HAP-1 (cell line): ENCODE results near the gene HOXB9.

Experiments
- DNase-seq, 2 experiments: peaks; one replicate each; pipeline ENCODE4 v3.0.0-alpha.2; 2016 to 2020; ENCODE audit warnings: low spot score in 2 of 2
- H3K27me3 ChIP-seq: fragments of 250-450 bp; sonication (Bioruptor Pico); 2 replicates; pipeline ENCODE4 v1.5.1; 2020; ENCODE audit warnings: low read depth, mild to moderate bottlenecking, moderate library complexity
- H3K36me3 ChIP-seq: fragments of 250-450 bp; sonication (Bioruptor Pico); replicated peaks from 2 replicates; pipeline ENCODE4 v1.5.1; 2020; ENCODE audit warnings: mild to moderate bottlenecking
- H3K4me1 ChIP-seq: fragments of 250-450 bp; sonication (Bioruptor Pico); 2 replicates; pipeline ENCODE4 v1.5.1; 2020; ENCODE audit warnings: mild to moderate bottlenecking
- H3K4me3 ChIP-seq: fragments of 250-450 bp; sonication (Bioruptor Pico); 2 replicates; pipeline ENCODE4 v1.5.1; 2020; ENCODE audit warnings: mild to moderate bottlenecking, moderate library complexity
- H3K9me3 ChIP-seq: fragments of 250-450 bp; sonication (Bioruptor Pico); 2 replicates; pipeline ENCODE4 v1.5.1; 2020; ENCODE audit warnings: mild to moderate bottlenecking, moderate library complexity
- in situ Hi-C: fragments of 300-500 bp; cut with MboI; formaldehyde crosslinking; loops from 3 replicates; pipeline ENCODE4 v1.14.3; 2020; ENCODE audit warnings: low sequenced_read_pairs, inconsistent platforms, mixed read lengths

HOXB9 gene

DNA sequence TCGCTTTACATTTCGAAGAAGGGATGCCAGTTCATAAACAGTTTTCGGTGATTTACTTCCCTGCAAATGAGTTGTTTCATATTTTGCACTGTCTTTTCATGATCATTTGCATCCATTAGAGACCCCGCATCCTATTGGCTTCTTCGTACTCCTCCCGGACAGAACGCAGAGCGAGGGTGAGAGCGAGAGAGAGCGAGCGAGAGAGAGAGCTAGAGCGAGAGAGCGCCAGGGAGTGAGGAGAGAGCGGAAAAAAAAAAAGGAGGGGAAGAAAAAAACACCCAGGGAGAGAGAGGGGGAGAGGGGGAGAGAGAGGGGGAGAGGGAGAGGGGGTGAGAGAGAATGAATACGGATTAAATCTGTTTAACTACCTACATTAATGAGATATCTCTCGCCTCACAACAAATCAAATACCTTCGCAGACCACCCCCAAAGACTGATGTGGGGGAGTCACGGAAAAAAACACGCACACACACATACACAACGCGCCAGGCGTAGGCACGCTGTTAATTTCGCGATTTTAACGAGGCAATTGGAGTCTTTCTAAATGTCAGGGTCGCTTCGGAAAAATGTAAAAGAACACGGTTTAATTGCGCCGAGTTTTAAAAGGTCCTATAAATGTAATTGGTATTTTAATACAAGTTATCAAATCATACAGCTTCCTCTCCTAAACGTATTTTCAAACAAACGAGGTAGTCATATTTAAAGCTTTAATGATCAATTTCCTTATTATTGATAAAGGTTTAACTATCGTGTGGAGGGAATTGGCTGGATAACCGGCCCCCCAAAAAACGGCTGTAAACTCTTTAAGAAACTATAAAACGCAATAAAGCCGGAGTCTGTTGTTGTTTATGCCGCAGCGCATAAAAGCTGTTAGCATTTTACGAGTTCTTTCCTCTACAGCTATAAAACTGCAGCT, 10.9 kb downstream of the HOXB9 start, which contains the start of gene HOXB8:
Gene HOXB8, minus strand, starts transcription at position 246 of the 916 bp plus-strand sequence. CDS start 588 bp downstream, outside the sequence.
- no peak for DNase-seq
- Histone ChIP-seq H3K9me3 (no peaks in the 10 kb centered on the region), H3K36me3 (no peaks in the 10 kb centered on the region), H3K27me3 (peaks cover 64% of the 10 kb centered on the region), H3K4me1 (peaks cover 2% of the 10 kb centered on the region; the same call in 1 of the 2 replicates), H3K4me3 (no peak within 1 kb of the TSS)
- in situ Hi-C loops: no loop called here

- no peak for DNase-seq
- H3K9me3 ChIP-seq: no peaks in the 10 kb centered on the region
- in situ Hi-C loops: no loop called here
- peaks cover 2% of the 10 kb centered on the region; the same call in 1 of the 2 replicates for H3K4me1 ChIP-seq
- H3K36me3 ChIP-seq: no peaks in the 10 kb centered on the region
- H3K4me3 ChIP-seq: no peak overlapping the region
- H3K27me3 ChIP-seq: peaks cover 53% of the 10 kb centered on the region
Measured at GRCh38 chr17:48613862-48614694, 12.1 kb downstream of the HOXB9 start.

- Histone ChIP-seq H3K36me3 (no peaks in the 10 kb centered on the region), H3K4me1 (peaks cover 2% of the 10 kb centered on the region; the same call in 1 of the 2 replicates), H3K27me3 (peaks cover 44% of the 10 kb centered on the region), H3K4me3 (peak overlapping the region; percentile 27), H3K9me3 (no peaks in the 10 kb centered on the region)
- in situ Hi-C loops: no loop called here
- DNase-seq: peak; percentile 47 to 70
Measured at GRCh38 chr17:48612854-48613691, 13.1 kb downstream of the HOXB9 start.

GRCh38 chr17:48612456-48612853, 13.7 kb downstream of the HOXB9 start:
- Histone ChIP-seq H3K4me1 (peaks cover 2% of the 10 kb centered on the region; the same call in 1 of the 2 replicates), H3K36me3 (no peaks in the 10 kb centered on the region), H3K4me3 (peak overlapping the region; percentile 27), H3K9me3 (no peaks in the 10 kb centered on the region), H3K27me3 (peaks cover 38% of the 10 kb centered on the region)
- DNase-seq: peak; percentile 53 to 58
- in situ Hi-C loops: no loop called here

- H3K4me3 ChIP-seq: no peak overlapping the region
Measured at GRCh38 chr17:48611681-48612455, 14.3 kb downstream of the HOXB9 start.

DNA sequence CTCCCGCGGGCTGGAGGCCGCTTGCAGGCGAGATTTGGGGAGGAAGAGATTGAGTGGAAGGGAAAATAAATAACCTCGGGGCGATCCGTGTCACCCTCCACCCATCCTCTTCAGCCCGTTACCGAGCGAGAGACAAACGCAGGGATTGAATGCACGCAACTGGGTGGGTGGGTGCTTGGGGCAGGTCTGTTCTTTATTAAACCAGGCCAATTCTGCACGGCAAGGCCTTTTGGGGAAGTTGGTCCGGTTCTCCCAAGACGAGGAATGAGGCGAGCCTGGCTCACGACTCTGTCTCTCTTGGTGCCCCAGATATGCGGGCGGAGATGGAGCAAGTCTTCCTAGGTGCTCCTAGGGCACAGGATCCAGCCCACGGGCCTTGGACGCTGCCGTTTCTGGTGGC, 14.9 kb downstream of the HOXB9 start:
- in situ Hi-C loops: no loop called here
- peaks cover 2% of the 10 kb centered on the region; the same call in 1 of the 2 replicates for H3K4me1 ChIP-seq
- H3K9me3 ChIP-seq: no peaks in the 10 kb centered on the region
- H3K36me3 ChIP-seq: no peaks in the 10 kb centered on the region
- DNase-seq: no peak
- H3K4me3 ChIP-seq: no peak overlapping the region
- peaks cover 25% of the 10 kb centered on the region for H3K27me3 ChIP-seq

More at GRCh38 chr17:48611681-48612455, 14.3 kb downstream of the HOXB9 start:
- H3K9me3 ChIP-seq: no peaks in the 10 kb centered on the region
- H3K4me1 ChIP-seq: peaks cover 2% of the 10 kb centered on the region; the same call in 1 of the 2 replicates
- DNase-seq: peak in 1 of 2 experiments; percentile 71
- peaks cover 32% of the 10 kb centered on the region for H3K27me3 ChIP-seq
- in situ Hi-C loops: no loop called here
- H3K36me3 ChIP-seq: no peaks in the 10 kb centered on the region

DNA sequence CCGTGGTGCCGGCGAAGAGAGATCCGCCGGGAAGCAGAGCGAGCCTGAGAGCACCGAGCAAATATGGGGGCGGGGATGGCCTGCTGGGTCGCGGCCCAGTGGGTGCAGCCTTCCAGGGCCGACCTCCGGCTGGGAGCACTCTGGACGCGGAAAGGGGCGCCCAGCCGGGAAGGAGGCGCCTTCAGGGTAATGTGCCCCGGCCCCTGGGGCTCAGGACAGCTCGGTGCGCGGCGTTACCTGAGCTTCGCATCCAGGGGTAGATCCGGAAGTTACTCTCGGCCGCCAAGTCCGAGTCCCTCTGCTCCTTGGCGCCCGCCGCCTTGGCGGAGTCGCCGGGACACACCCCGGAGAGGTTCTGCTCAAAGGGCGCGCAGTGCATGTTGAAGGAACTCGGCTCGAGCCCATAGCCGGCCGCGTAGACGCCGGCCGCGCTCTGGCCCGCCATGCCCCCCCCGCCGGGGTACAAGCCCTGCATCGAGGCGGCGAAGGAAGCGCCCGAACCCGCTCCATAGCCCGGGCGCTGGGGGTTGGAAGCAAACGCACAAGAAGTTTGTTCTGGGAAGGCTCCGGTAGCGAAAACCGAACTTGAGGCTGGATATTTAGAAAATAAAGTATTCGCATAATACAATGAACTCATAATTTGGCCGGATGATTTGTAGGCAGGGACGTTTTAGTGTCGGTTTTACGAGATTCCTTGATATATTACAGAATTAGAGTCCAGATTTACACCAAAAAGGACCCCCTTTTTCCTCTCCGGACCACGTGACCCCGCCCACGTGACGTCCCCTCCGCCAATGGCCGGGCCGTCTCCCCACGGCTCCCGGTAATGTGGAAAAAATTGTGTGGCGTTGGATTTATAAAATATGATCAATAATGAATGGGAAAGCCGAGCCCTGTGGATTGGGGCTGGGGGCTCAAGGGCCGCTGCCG, 15.6 kb downstream of the HOXB9 start, which contains the start of gene HOXB7:
Gene HOXB7, minus strand, starts transcription at position 736 of the 930 bp plus-strand sequence. Its CDS starts 99 bp downstream, at position 637.
- DNase-seq: no peak
- Histone ChIP-seq H3K9me3 (no peaks in the 10 kb centered on the region), H3K36me3 (no peaks in the 10 kb centered on the region), H3K4me1 (peaks cover 2% of the 10 kb centered on the region; the same call in 1 of the 2 replicates), H3K27me3 (peaks cover 19% of the 10 kb centered on the region), H3K4me3 (no peak within 1 kb of the TSS)
- in situ Hi-C loops: no loop called here

GRCh38 chr17:48609759-48610281, 16.3 kb downstream of the HOXB9 start:
- H3K4me1 ChIP-seq: peaks cover 2% of the 10 kb centered on the region; the same call in 1 of the 2 replicates
- no peaks in the 10 kb centered on the region for H3K9me3 ChIP-seq
- no peak for DNase-seq
- H3K27me3 ChIP-seq: peaks cover 16% of the 10 kb centered on the region
- H3K4me3 ChIP-seq: no peak overlapping the region
- H3K36me3 ChIP-seq: no peaks in the 10 kb centered on the region
- in situ Hi-C loops: no loop called here

DNA sequence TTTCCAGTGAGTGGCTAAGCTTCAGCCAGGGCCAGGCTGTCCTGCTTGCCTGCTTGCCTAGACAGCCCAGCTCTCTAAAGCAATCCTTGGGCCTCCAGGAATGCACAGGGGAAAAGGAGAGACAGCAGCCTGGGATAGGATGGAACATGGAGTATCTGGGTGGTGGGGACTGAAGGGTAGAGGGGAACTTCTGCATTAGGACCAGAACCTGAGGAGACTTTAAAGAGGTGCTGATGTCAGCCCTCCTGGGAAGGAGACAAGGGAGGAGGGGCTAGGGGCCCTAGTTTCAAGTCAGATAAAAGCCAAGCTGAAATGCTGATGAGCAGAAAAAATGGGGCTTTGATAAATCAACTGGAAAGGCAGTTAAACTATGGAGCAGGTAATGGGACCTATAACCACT, 17.1 kb downstream of the HOXB9 start:
- in situ Hi-C loops: no loop called here
- peaks cover 2% of the 10 kb centered on the region; the same call in 1 of the 2 replicates for H3K4me1 ChIP-seq
- no peak for DNase-seq
- H3K36me3 ChIP-seq: no peaks in the 10 kb centered on the region
- no peaks in the 10 kb centered on the region for H3K9me3 ChIP-seq
- peaks cover 16% of the 10 kb centered on the region for H3K27me3 ChIP-seq
- H3K4me3 ChIP-seq: no peak overlapping the region

GRCh38 chr17:48608494-48608834, 17.7 kb downstream of the HOXB9 start:
- peaks cover 14% of the 10 kb centered on the region for H3K27me3 ChIP-seq

GRCh38 chr17:48606892-48607614, 19.1 kb downstream of the HOXB9 start:
- Histone ChIP-seq H3K4me1 (peaks cover 2% of the 10 kb centered on the region; the same call in 1 of the 2 replicates), H3K4me3 (no peak overlapping the region), H3K36me3 (no peaks in the 10 kb centered on the region), H3K27me3 (peaks cover 19% of the 10 kb centered on the region), H3K9me3 (no peaks in the 10 kb centered on the region)
- DNase-seq: no peak
- in situ Hi-C loops: no loop called here

More at GRCh38 chr17:48608494-48608834, 17.7 kb downstream of the HOXB9 start:
- H3K36me3 ChIP-seq: no peaks in the 10 kb centered on the region
- in situ Hi-C loops: no loop called here
- H3K9me3 ChIP-seq: no peaks in the 10 kb centered on the region
- H3K4me3 ChIP-seq: no peak overlapping the region
- no peak for DNase-seq
- H3K4me1 ChIP-seq: peaks cover 2% of the 10 kb centered on the region; the same call in 1 of the 2 replicates
